ENCODE data around the gene ARF5. TPM values are rescaled to one million over a fixed set of nuclear protein-coding genes. Genes with fewer than 3 reads are reported as not detected.

ARF5 gene
- total RNA-seq, 1 experiment from 2014 or later, result 187 TPM

DNA sequence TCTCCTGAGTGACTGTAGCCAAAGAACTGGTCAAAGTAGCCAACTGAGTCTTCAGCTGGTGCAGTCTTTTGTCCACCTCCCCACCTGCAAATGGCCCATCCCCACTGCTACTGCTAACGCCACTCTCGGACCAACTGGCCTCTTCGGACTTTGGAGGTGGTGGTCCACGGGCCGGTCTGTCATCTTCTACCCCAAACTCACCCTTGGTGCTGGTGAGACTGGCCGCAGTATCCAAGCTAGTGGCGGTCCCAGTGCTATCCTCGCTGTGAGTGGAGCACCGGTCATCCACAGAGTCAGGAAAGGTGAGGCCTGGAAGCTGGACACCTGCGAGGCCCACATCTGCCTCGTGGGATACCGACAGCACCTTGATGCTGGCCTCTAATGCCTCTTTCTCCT, 3.6 kb upstream of the ARF5 start:
- Histone ChIP-seq H3K36me3 (peaks cover 2% of the 10 kb centered on the region; the same call in 1 of the 2 replicates), H3K27me3 (no peaks in the 10 kb centered on the region)

GRCh38 chr7:127585044-127585953, 2.9 kb upstream of the ARF5 start, which contains the start of gene GCC1:
TSS of gene GCC1 (minus strand) at chr7:127585596. CDS start at chr7:127585182, 414 bp downstream.
- peak; percentile 74 for DNase-seq
- Histone ChIP-seq H3K27me3 (no peaks in the 10 kb centered on the region), H3K4me3 (peak within 1 kb of the TSS; percentile 83), H3K9me3 (no peaks in the 10 kb centered on the region), H3K36me3 (peaks cover 2% of the 10 kb centered on the region)

More for the DNA sequence above, 3.6 kb upstream of the ARF5 start:
- Histone ChIP-seq H3K9me3 (no peaks in the 10 kb centered on the region), H3K4me3 (peak overlapping the region; percentile 83)
- DNase-seq, result no peak

DNA sequence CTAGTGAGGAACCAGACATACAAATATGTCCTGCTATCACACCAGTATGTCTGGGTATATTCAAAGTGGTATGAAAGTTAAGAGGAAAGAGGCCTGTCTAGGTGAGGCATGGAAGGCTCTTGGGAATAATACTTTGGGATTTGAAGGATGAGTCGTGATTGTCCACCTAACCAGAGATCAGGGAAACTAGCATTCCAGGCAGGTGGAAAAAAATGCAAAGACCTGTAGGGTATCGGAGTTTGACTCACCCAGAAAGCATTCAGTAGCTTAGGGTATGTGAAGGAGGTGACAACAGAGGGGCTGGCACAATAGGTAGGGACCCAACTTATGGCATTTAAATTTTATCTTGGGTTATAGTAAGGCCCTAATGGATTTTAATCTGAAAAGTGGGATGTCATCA, 1.9 kb upstream of the ARF5 start:
- no peak for DNase-seq
- H3K27me3 ChIP-seq, result no peaks in the 10 kb centered on the region
- H3K9me3 ChIP-seq, result no peaks in the 10 kb centered on the region
- peaks cover 2% of the 10 kb centered on the region for H3K36me3 ChIP-seq
- H3K4me3 ChIP-seq, result no peak overlapping the region

GRCh38 chr7:127587663-127588018, 570 bp upstream of the ARF5 start:
- DNase-seq, result no peak
- Histone ChIP-seq H3K9me3 (no peaks in the 10 kb centered on the region), H3K27me3 (no peaks in the 10 kb centered on the region), H3K4me3 (peak overlapping the region; percentile 71), H3K36me3 (peaks cover 2% of the 10 kb centered on the region)

- DNase-seq, result peak; percentile 39
- no peaks in the 10 kb centered on the region for H3K9me3 ChIP-seq
- H3K27me3 ChIP-seq, result no peaks in the 10 kb centered on the region
- H3K4me3 ChIP-seq, result peak overlapping the region; percentile 71
- no peaks in the 10 kb centered on the region; the same call in 1 of the 2 replicates for H3K36me3 ChIP-seq
Measured at GRCh38 chr7:127588697-127589482, 679 bp downstream of the ARF5 start.

DNA sequence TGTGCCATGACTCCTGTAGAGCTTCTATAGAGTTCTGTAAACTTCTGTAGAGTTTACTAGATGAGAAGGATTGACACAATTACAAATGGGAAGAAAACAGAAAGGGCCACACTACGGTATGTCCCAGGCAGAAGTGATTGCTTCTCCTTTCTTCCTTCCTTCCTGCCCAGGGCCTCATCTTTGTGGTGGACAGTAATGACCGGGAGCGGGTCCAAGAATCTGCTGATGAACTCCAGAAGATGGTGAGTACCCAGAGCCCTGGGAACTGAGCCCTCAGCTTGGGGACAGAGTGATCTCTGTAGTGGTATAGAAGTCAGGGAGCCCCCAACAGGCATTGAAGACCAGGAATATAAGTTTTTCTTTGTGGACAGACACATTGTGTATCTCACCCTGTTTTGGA, 1.7 kb downstream of the ARF5 start:
- no peaks in the 10 kb centered on the region; the same call in 1 of the 2 replicates for H3K36me3 ChIP-seq
- no peak for DNase-seq

DNA sequence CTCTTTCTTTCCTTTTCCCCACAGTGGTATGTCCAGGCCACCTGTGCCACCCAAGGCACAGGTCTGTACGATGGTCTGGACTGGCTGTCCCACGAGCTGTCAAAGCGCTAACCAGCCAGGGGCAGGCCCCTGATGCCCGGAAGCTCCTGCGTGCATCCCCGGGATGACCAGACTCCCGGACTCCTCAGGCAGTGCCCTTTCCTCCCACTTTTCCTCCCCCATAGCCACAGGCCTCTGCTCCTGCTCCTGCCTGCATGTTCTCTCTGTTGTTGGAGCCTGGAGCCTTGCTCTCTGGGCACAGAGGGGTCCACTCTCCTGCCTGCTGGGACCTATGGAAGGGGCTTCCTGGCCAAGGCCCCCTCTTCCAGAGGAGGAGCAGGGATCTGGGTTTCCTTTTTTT, 3.0 kb downstream of the ARF5 start:
- Histone ChIP-seq H3K9me3 (no peaks in the 10 kb centered on the region), H3K36me3 (no peaks in the 10 kb centered on the region; the same call in 1 of the 2 replicates), H3K27me3 (no peaks in the 10 kb centered on the region), H3K4me3 (no peak overlapping the region)
- DNase-seq, result no peak

More for the DNA sequence above, 1.7 kb downstream of the ARF5 start:
- no peaks in the 10 kb centered on the region for H3K9me3 ChIP-seq
- no peaks in the 10 kb centered on the region for H3K27me3 ChIP-seq
- H3K4me3 ChIP-seq, result no peak overlapping the region

DNA sequence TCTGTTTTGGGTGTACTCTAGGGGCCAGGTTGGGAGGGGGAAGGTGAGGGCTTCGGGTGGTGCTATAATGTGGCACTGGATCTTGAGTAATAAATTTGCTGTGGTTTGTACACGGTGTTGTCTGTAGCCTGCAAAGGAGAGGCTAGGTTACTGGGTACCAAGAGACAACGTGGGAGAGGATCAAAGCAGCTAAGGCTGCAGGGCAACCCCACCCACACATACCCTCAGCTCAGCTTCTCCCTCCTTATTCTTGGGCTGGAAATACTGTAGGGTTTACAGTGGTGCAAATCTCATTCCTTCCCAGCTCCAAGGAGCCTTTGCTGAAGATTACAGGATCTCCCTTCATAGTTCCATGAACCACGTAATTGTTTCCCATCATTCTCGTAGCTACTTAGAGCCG, 3.4 kb downstream of the ARF5 start:
- Histone ChIP-seq H3K9me3 (no peaks in the 10 kb centered on the region), H3K27me3 (no peaks in the 10 kb centered on the region), H3K4me3 (no peak overlapping the region), H3K36me3 (no peaks in the 10 kb centered on the region; the same call in 1 of the 2 replicates)
- DNase-seq, result no peak

DNA sequence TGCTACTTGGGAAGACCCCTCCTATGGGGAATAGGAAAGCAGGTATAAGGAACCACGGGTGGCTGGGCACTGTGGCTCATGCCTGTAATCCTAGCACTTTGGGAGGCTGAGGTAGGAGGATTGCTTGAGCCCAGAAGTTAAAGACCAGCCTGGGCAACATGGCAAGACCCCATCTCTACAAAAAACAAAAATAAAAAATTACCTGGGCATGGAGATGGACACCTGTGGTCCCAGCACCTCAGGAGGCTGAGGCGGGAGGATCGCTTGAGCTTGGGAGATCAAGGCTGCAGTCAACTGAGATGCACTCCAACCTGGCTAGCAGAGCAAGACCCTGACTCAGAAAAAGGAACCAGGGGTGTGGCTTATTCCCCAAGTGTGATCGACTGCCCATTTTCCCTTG, 4.3 kb downstream of the ARF5 start:
- no peak for DNase-seq
- no peaks in the 10 kb centered on the region for H3K27me3 ChIP-seq

DNA sequence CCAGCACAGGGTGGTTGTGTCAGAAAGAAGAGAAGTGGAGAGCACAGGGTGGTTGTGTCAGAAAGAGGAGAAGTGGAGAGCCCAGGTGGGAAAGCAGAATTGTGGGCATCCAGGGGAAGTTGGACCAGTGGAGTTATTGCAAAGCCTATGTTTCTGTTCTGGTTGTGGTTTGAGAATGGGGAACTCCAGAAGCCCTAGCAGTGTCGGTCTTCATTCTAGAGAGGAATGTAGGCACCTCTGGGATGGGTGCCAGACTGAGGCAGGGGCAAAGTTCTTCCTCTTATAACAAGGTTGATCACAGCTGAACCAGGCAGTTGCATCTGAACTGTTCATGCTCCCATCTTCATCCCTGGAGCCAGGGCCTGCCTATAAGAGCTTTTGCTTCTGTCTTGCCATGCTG, 6.3 kb downstream of the ARF5 start:
- DNase-seq, result no peak
- Histone ChIP-seq H3K27me3 (no peaks in the 10 kb centered on the region), H3K4me3 (no peak overlapping the region), H3K36me3 (no peaks in the 10 kb centered on the region; the same call in 1 of the 2 replicates), H3K9me3 (no peaks in the 10 kb centered on the region)

More for the DNA sequence above, 4.3 kb downstream of the ARF5 start:
- Histone ChIP-seq H3K36me3 (no peaks in the 10 kb centered on the region; the same call in 1 of the 2 replicates), H3K4me3 (no peak overlapping the region), H3K9me3 (no peaks in the 10 kb centered on the region)

GRCh38 chr7:127595737-127596136, 7.5 kb downstream of the ARF5 start:
- no peak for DNase-seq
- no peaks in the 10 kb centered on the region; the same call in 1 of the 2 replicates for H3K36me3 ChIP-seq
- no peak overlapping the region for H3K4me3 ChIP-seq
- no peaks in the 10 kb centered on the region for H3K9me3 ChIP-seq
- no peaks in the 10 kb centered on the region for H3K27me3 ChIP-seq

GRCh38 chr7:127598318-127598717, 10.1 kb downstream of the ARF5 start:
- Histone ChIP-seq H3K27me3 (no peaks in the 10 kb centered on the region), H3K9me3 (no peaks in the 10 kb centered on the region), H3K4me3 (no peak overlapping the region), H3K36me3 (no peaks in the 10 kb centered on the region)
- no peak for DNase-seq

- DNase-seq, result no peak
- Histone ChIP-seq H3K9me3 (no peaks in the 10 kb centered on the region), H3K4me3 (no peak overlapping the region), H3K27me3 (no peaks in the 10 kb centered on the region), H3K36me3 (no peaks in the 10 kb centered on the region)
Measured at GRCh38 chr7:127600885-127601284, 12.7 kb downstream of the ARF5 start.

- no peak for DNase-seq
- H3K4me3 ChIP-seq, result no peak overlapping the region
- H3K27me3 ChIP-seq, result no peaks in the 10 kb centered on the region
- H3K9me3 ChIP-seq, result no peaks in the 10 kb centered on the region
- no peaks in the 10 kb centered on the region for H3K36me3 ChIP-seq
Measured at GRCh38 chr7:127608446-127608845, 20.2 kb downstream of the ARF5 start.

DNA sequence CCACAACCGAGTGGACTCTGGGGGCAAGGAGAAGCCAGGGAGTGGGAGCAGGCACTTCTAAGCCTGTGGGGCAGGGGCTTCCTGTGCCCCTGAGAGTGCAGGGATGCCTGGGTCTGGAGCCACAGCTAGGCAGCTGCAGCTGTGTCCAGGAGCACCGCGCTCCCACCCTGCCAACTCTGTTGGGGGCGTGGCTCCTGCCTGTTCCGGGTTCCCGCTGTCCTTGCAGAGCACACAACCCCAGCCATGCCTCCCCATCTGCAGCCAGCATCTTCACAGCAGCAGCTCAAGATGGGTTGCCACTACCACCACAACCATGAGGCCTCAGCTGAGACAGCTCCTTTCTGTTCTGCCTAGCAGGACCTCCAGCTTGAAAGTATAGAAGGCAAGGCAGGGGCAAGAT, 21.1 kb downstream of the ARF5 start:
- Histone ChIP-seq H3K27me3 (no peaks in the 10 kb centered on the region), H3K36me3 (no peaks in the 10 kb centered on the region), H3K9me3 (no peaks in the 10 kb centered on the region), H3K4me3 (no peak overlapping the region)
- no peak for DNase-seq

- H3K9me3 ChIP-seq, result no peaks in the 10 kb centered on the region
- DNase-seq, result no peak
- peaks cover 8% of the 10 kb centered on the region; the same call in 1 of the 2 replicates for H3K27me3 ChIP-seq
- H3K4me3 ChIP-seq, result no peak overlapping the region
- no peaks in the 10 kb centered on the region for H3K36me3 ChIP-seq
Measured at GRCh38 chr7:127612263-127612662, 24.1 kb downstream of the ARF5 start.

DNA sequence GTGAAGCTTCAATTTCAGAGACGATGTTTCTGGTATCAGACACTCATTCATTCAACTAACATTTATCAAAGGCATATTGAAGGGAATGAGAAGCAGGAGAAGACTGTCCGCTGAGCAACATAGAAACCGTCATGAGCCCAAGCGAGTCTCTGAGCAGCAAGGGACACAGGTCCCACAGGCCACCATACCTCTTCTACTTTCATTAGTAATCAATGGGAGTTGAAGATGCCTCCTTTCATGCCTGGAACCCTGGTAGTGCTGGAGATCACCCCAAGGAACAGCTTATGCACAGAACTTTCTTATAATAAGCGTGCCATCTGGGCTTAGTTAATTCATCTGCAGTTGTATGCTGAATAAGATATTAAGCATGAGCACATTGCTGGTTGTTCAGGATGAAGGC, 28.5 kb downstream of the ARF5 start:
- H3K36me3 ChIP-seq, result no peaks in the 10 kb centered on the region
- no peak for DNase-seq
- peaks cover 8% of the 10 kb centered on the region for H3K27me3 ChIP-seq

More for the DNA sequence above, 28.5 kb downstream of the ARF5 start:
- no peak overlapping the region for H3K4me3 ChIP-seq
- no peaks in the 10 kb centered on the region for H3K9me3 ChIP-seq
